HG03060 (cell line): Measurements from ENCODE around the gene ZCWPW2.

Experiments
- ATAC-seq: cut with Tn5 transposase; IDR thresholded peaks from one replicate; pipeline ENCODE4 v1.9.1; 2021; ENCODE audit warnings: low read depth, moderate number of reproducible peaks; ENCODE audit not compliant: unreplicated experiment

ZCWPW2 gene

GRCh38 chr3:28348629-28349468 is at the start of gene ZCWPW2, which contains the start of gene AZI2:
Gene ZCWPW2 (plus strand): TSS chr3:28348721. CDS start chr3:28413069, 64,348 bp downstream.
Gene AZI2 (minus strand): TSS chr3:28348824. CDS start chr3:28340617, 8,207 bp downstream.
- ATAC-seq, result peak; percentile 68

DNA sequence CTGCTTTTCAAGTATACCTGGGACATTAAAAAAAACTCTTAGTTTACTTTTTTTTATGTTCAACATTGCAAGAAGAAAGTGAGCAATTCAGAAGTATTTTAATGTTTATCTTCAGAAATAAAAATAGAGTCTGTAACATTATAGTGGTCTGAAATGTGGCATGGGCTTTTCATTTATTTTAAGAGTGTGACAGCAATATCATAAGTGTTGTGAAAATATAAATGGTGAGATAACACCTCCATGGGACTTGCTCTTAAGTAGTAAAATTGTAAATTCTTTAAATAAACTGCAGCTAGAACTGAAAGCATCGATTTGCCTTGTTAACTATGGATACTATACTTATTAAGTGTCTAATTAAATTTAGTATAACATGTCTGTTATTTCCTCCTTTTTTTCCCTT is 48.8 kb upstream of the ZCWPW2 start:
- no peak for ATAC-seq

GRCh38 chr3:28300345-28300962 is 48.1 kb upstream of the ZCWPW2 start:
- ATAC-seq, result no peak

DNA sequence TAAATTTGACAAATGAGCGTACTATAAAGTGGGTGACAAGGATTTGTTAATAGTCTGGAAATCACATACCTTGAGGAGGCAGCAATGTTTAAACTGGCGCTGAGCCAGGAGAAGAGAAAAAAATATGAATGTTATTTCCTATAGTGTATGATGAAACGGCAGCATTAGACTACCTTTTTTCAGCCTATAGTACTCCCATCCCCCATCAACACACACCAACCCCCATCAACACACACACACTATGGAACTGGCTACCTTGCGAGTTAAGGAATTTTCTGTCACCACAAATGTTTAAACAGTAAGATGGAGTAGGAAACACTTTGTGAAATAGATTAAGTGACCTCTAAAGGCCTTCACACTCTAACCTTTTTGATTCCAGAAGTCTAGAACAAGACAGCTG is 46.8 kb upstream of the ZCWPW2 start:
- ATAC-seq, result no peak

- ATAC-seq, result no peak
These were observed 40.3 kb upstream of the ZCWPW2 start for GRCh38 chr3:28308196-28308595.

- no peak for ATAC-seq
These were observed 32.8 kb upstream of the ZCWPW2 start for GRCh38 chr3:28315711-28316110.

DNA sequence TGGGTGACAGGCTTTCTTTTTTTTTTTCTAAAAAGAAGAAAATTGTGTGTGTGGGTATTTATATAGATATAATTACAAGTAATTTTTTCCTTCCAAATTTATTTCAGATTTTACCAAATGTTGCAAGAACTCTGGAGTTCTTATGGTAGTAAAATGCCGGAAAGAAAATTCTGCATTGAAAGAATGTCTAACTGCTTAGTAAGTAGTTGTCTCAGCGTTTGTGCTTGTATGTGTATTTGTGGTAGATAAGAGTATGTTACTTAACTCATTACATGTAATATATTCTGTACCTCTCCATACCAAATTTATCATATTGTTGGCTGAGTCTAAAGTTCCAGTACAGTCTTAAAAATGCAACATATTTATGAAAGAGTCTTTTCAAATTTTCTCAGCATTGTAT is 32.3 kb upstream of the ZCWPW2 start:
- no peak for ATAC-seq

GRCh38 chr3:28317438-28318022 is 31.0 kb upstream of the ZCWPW2 start:
- peak; percentile 77 for ATAC-seq

GRCh38 chr3:28320981-28321380 is 27.5 kb upstream of the ZCWPW2 start:
- no peak for ATAC-seq

GRCh38 chr3:28322464-28322863 is 26.1 kb upstream of the ZCWPW2 start:
- ATAC-seq, result no peak

GRCh38 chr3:28326458-28326926 is 22.0 kb upstream of the ZCWPW2 start:
- ATAC-seq, result peak; percentile 56

GRCh38 chr3:28328188-28329151 is 20.1 kb upstream of the ZCWPW2 start:
- ATAC-seq, result no peak

DNA sequence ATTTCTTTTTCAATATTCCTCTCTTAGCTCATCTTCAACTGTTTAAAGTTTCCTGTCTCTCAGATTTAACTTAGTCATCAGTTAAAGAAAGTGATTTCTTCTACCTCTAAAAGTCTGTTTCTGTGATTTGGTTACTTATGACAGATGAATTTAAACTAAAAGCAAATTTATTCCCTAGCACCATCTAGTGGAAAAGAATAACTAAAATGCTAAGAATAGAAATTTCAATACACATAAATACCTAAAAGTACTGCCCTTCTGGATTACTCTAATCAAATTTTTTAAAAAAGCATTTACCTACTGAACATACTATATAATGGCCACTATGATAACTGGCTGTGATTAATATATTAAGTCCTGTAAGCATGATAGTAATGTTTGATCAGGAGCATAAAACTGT is 14.0 kb upstream of the ZCWPW2 start:
- no peak for ATAC-seq

GRCh38 chr3:28335246-28335645 is 13.3 kb upstream of the ZCWPW2 start:
- no peak for ATAC-seq

GRCh38 chr3:28337230-28337629 is 11.3 kb upstream of the ZCWPW2 start:
- no peak for ATAC-seq

- no peak for ATAC-seq
These were observed 5.4 kb upstream of the ZCWPW2 start for GRCh38 chr3:28343144-28343543.

- ATAC-seq, result no peak
These were observed 2.8 kb upstream of the ZCWPW2 start for GRCh38 chr3:28345690-28346089.

DNA sequence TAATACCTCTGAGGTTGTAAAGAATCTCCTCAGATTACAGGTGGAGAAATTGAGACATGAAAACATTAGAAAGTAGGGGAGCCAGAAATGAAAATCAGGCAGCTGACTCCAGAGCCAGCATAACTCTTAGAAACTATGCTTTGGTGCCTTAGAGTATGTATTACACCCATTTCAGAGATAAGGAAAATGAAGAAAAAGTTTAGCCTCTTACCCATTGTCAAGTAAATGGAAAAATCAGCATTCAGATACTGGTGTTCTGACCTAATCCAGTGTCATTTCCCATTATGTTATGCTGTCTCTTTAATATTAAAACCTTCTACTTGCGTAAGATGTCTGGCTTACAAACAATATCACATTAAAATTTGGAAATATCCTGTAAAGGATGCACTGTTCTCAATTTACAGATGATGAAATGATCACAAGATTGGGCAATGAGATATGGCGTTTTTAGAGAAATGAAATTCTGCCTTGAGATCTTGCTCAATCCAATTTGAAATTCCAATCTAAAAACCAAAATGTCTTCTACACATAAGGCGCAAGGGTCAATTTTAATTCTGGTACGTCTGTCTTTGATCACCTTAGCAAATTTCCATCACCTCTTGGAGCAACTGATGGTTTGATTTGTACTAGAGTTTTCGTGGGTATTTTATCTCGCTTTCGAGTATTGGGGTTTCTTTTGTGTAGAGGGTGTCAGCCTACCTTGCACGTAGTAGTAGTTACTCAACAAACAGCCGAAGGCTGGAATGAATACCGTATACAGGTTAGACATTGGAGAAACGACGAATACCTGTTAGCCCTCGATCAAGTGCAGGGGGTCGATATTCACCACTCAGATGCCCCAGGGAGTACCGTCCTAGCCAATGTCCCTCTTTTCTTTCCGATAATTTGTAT is 902 bp upstream of the ZCWPW2 start:
- no peak for ATAC-seq

DNA sequence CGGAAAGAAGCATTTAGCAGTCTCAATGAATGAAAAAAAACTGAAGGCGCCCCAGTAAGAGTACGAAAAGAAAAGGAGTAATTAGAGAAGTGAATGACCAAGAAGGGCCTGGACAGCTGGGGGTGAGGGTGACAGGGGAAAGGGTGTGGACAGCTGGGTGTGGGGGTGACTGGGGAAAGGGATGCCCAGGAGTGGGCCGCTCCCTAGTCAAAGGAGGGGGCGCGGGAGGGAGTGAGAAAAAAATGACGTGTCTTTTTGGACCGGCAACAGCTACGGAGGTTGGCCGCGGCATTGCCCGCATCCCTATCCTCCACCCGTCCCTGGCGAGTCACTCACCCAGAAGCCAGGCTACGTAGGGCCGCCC is 274 bp upstream of the ZCWPW2 start:
- ATAC-seq, result no peak
